T-helper 1 cell treated with Interleukin-12 subunit alpha and Interleukin-12 subunit beta and Interleukin-4 antibody, amounts not matched to agents 30 μg/mL and 1 μg/mL, for 36 hours (primary cell): ENCODE results near the gene TMEM132D.

ENCODE experiments used
- H3K27ac Mint-ChIP-seq: one replicate; pipeline ENCODE4 v1.8.0; 2021; ENCODE audit warnings: mild to moderate bottlenecking, mixed read lengths
- H3K27me3 Mint-ChIP-seq: one replicate; pipeline ENCODE4 v1.8.0; 2021; ENCODE audit warnings: low read depth, mixed read lengths
- H3K36me3 Mint-ChIP-seq: one replicate; pipeline ENCODE4 v1.8.0; 2021; ENCODE audit warnings: low read depth, mixed read lengths
- H3K4me1 Mint-ChIP-seq: one replicate; pipeline ENCODE4 v1.8.0; 2021; ENCODE audit warnings: low read depth, mixed read lengths
- H3K4me3 Mint-ChIP-seq: one replicate; pipeline ENCODE4 v1.8.0; 2021; ENCODE audit warnings: mild to moderate bottlenecking, moderate library complexity, mixed read lengths
- H3K9me3 Mint-ChIP-seq: one replicate; pipeline ENCODE4 v1.8.0; 2021; ENCODE audit warnings: mixed read lengths

TMEM132D gene

DNA sequence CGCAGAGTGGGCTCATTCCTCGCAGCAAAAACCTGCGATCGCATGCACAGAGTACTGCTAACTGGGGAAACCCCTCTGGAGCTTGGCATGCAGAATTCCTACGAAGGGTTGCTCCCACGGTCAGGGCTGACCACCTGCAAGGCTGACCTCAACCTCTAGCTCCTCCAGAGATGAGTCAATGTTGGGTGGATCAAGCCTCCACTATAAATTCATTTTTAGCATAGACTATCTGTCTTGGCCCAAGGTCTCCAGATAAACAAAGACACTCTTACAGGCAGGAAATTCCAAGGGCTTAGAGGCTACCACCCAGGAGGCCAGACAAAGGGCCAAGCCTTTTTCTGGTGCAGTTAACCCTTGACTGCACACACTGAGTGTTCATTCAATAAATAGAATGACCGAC is 296.5 kb downstream of the TMEM132D start:
- Mint-ChIP-seq H3K9me3 (peaks cover 5% of the 10 kb centered on the region), H3K4me1 (no peaks in the 10 kb centered on the region), H3K27ac (no peak overlapping the region), H3K27me3 (no peaks in the 10 kb centered on the region), H3K4me3 (no peak overlapping the region), H3K36me3 (no peaks in the 10 kb centered on the region)

DNA sequence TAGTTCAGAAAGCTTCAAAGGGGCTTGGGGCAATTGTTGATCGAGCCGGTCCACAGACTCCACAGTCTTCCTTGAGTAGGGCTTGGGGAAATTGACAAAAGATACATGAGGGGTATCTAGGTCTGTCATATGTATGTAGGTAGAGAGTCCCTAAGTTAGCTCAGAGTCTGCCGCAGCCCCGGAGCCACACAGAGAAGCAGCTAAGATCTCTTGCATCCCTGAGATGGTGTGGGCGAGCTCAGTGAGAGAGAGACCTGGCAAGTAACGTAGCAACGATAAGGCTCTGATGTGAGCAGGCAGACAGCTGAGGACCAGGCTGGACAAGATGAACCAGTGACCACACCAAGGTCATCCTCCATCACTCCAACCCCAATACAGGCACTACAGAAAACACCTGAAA is 297.6 kb downstream of the TMEM132D start:
- Mint-ChIP-seq H3K27me3 (no peaks in the 10 kb centered on the region), H3K4me3 (no peak overlapping the region), H3K36me3 (no peaks in the 10 kb centered on the region), H3K9me3 (peaks cover 9% of the 10 kb centered on the region), H3K4me1 (no peaks in the 10 kb centered on the region), H3K27ac (no peak overlapping the region)

DNA sequence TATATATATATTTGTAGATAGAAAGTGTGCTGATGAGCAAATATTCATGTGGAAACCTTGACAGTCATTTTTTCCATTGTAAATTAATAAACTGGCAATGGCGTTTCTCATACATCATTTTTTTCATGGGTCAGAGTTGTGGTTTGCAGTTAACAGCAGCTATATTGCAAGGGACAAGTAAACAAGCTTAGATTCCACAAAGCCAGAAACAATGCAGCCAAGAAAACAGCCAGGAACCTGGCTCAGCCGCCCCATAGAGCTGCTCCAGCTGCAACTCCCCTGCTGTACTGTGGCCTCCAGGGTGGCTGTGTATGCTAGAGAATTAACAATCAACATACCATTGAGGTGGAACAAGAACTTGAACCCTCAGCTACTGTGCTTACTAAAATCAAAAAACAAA is 298.2 kb downstream of the TMEM132D start:
- no peaks in the 10 kb centered on the region for H3K36me3 Mint-ChIP-seq

DNA sequence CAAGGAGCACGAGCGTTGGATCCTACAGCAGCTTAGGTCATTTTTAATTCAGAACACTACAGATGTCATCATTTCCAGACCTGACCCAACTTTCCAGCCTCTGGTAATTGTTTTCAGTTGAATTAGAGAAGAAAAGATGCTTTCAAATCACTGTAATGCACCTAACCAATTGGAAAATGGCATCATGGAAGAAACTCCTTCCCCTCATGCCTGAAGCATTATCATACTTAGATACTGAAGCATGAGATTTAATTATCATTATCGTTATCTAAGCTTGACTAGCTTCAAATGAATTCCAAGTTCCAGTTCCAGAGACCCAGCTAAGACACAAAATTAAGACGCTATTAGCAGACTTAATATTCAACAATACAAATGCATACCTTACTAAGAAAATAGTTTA is 299.3 kb downstream of the TMEM132D start:
- H3K4me3 Mint-ChIP-seq: no peak overlapping the region
- H3K36me3 Mint-ChIP-seq: no peaks in the 10 kb centered on the region
- no peaks in the 10 kb centered on the region for H3K4me1 Mint-ChIP-seq
- no peaks in the 10 kb centered on the region for H3K27me3 Mint-ChIP-seq
- H3K27ac Mint-ChIP-seq: no peak overlapping the region
- H3K9me3 Mint-ChIP-seq: peaks cover 10% of the 10 kb centered on the region

More for the DNA sequence above, 298.2 kb downstream of the TMEM132D start:
- no peaks in the 10 kb centered on the region for H3K27me3 Mint-ChIP-seq
- H3K4me1 Mint-ChIP-seq: no peaks in the 10 kb centered on the region
- H3K4me3 Mint-ChIP-seq: no peak overlapping the region
- H3K9me3 Mint-ChIP-seq: peaks cover 10% of the 10 kb centered on the region
- no peak overlapping the region for H3K27ac Mint-ChIP-seq

DNA sequence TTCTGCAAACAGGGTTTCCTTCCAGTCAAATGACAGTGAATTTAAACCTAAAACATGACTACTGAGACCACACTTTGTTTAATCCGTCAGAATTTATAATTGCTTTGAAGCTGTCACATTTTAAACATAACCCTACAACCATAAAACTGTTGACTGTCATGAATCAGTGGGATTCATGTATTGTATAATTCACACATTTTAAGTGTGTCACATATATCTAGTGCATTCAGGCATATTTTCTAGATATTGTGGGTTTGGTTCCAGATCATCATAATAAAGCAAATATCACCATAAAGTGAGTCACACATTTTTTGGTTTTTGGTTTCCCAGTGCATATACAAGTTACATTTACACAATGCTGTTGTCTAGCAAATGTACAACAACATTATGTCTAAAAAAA is 304.4 kb downstream of the TMEM132D start:
- no peak overlapping the region for H3K27ac Mint-ChIP-seq
- no peaks in the 10 kb centered on the region for H3K4me1 Mint-ChIP-seq
- H3K9me3 Mint-ChIP-seq: peaks cover 22% of the 10 kb centered on the region
- H3K4me3 Mint-ChIP-seq: no peak overlapping the region
- no peaks in the 10 kb centered on the region for H3K36me3 Mint-ChIP-seq
- H3K27me3 Mint-ChIP-seq: no peaks in the 10 kb centered on the region

DNA sequence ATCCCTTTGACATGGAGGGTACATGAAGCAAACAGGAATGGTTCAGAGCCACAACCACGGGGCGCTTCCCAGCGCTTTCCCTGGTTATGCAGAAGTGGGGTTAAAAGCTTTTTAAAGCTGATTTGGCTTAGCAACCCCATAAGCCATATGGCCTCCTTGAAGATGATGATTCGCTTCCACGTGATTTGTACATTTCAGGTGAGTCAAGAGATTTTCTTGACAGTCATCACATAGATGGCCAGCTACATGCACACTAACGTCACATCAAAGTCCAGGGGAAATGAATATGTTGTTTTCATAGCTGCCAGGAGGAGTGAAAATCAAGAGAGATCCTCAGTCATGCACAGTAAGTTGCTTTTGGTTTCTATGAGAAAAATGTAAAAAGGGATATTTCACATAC is 309.7 kb downstream of the TMEM132D start:
- H3K4me1 Mint-ChIP-seq: no peaks in the 10 kb centered on the region
- H3K27me3 Mint-ChIP-seq: no peaks in the 10 kb centered on the region
- peaks cover 31% of the 10 kb centered on the region for H3K9me3 Mint-ChIP-seq
- H3K4me3 Mint-ChIP-seq: no peak overlapping the region
- H3K36me3 Mint-ChIP-seq: no peaks in the 10 kb centered on the region
- no peak overlapping the region for H3K27ac Mint-ChIP-seq

DNA sequence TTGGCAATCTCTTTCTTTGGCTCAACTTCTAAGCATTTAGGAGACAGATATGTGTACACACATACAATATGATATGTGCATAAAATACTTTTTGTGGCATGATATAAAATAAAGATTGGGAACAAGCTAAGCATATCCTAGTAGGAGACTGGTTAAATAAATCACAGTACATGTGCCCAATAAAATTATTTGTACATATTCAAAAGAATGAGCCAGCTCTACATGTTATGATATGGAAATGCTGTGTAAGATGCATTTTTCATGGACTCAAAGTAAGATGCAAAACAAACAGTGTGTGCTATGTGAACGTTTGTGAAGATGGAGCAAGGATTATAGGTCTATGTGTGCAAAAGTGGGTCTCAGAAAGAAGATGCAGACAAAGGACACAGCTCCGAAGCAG is 311.4 kb downstream of the TMEM132D start:
- no peak overlapping the region for H3K27ac Mint-ChIP-seq
- no peak overlapping the region for H3K4me3 Mint-ChIP-seq
- no peaks in the 10 kb centered on the region for H3K36me3 Mint-ChIP-seq
- H3K27me3 Mint-ChIP-seq: no peaks in the 10 kb centered on the region
- no peaks in the 10 kb centered on the region for H3K4me1 Mint-ChIP-seq
- H3K9me3 Mint-ChIP-seq: peaks cover 39% of the 10 kb centered on the region

DNA sequence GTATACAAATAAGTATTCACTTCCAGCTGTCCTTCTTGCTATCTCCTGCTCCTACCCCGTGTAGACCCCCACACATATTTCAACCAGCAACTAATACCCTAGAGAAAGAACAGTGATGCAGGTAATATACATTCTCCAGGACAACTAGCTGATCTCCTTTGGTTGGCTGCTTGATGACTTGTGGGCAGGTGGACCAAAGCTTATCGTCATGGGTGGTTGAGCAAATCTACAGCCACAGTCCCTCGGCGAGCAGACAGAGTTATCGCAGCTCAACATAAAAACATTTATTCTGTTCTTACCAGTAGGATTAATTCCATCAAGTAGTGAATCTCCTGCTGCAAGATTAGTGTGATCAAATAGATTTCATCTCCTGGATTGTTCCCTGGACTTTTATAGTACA is 314.3 kb downstream of the TMEM132D start:
- Mint-ChIP-seq H3K9me3 (peaks cover 42% of the 10 kb centered on the region), H3K36me3 (no peaks in the 10 kb centered on the region), H3K4me3 (no peak overlapping the region), H3K27ac (no peak overlapping the region), H3K4me1 (no peaks in the 10 kb centered on the region), H3K27me3 (no peaks in the 10 kb centered on the region)

DNA sequence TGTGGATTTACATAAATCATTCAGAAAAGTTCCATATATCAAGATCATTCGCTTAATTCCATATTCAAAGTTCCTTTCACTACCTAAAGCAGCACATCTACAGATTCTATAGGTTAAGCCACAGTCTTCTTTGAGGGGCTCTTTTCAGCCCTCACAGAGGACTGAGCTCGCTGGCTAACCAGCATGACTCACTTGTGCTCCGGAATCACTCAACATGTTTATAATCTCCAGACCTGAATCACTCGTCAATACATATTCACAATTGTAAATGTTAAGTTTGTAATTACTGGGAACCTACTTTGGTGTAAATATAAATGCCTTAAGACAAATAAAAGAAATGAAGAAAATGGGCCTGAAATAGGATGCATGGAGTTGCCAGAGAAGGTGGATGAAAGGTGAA is 315.7 kb downstream of the TMEM132D start:
- Mint-ChIP-seq H3K4me3 (no peak overlapping the region), H3K27me3 (no peaks in the 10 kb centered on the region), H3K27ac (no peak overlapping the region), H3K36me3 (no peaks in the 10 kb centered on the region), H3K4me1 (no peaks in the 10 kb centered on the region), H3K9me3 (peaks cover 42% of the 10 kb centered on the region)

DNA sequence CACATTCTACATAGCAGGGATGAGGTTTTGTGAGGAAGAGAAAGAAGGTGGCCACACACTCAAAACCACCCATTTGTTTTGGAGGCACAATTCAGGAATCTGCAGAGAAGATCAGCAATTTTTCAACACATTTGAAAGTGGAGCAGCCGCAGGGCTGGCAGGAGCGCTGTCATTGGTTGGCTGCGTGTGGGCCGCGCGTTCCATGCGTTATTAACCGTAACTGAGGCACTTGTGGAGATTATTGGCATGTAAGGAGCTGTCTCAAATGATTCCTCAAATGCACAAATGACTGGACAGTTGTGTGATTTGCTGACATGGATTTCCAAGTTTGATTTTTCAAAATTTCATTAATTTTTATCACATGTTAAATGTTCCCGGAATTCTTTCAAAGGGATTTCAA is 318.5 kb downstream of the TMEM132D start:
- Mint-ChIP-seq H3K27me3 (no peaks in the 10 kb centered on the region), H3K4me1 (no peaks in the 10 kb centered on the region), H3K36me3 (no peaks in the 10 kb centered on the region), H3K9me3 (peaks cover 50% of the 10 kb centered on the region), H3K27ac (no peak overlapping the region), H3K4me3 (no peak overlapping the region)

DNA sequence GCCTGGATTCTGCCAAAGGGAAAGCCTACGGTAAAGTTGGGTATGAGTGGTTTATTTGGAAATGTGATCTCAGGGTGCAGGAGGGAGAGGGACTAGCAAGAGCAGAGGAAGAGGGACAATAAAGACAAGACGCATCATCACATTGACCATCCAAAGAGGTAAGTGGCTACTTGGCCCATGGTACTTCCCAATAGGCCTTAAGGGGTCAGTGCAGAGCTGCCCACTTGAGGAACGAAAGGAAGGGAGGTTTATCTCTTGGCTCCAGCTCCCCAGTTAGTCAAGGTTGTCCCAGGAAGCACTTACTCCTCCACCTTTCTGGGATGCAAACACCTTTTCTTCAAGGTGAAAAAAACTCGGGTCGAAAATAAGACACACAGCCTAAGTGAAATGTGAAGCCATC is 323.9 kb downstream of the TMEM132D start:
- Mint-ChIP-seq H3K4me3 (no peak overlapping the region), H3K27me3 (no peaks in the 10 kb centered on the region), H3K27ac (no peak overlapping the region), H3K9me3 (peaks cover 39% of the 10 kb centered on the region), H3K4me1 (no peaks in the 10 kb centered on the region), H3K36me3 (no peaks in the 10 kb centered on the region)

DNA sequence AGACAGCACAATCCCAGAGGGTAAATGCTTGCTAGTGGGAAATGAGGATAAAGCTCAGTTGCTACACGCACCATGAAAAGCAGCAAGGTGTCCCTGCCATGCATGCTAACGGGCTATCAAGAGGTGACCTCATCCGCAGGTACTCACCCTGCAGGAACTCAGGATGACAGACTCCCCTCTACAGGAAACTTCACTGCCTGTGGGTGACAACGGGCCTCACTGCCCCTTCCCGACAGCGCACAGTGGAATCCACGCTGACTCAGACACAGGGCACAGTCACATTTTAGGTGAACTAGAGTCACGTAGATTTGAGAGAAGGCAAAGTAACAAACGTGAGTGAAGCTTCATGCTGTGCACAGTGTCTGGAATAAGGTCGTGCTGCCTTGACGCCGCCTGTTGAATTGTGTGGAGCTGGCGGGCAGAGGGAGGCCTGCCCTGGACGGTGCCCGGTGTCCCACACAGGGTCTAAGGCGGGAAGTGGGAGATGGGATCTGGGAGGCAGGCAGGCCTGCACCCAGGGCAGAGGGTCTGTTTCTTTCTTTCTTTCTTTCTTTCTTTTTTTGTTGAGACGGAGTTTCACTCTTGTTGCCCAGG is 331.8 kb downstream of the TMEM132D start:
- peaks cover 12% of the 10 kb centered on the region for H3K9me3 Mint-ChIP-seq
- H3K27ac Mint-ChIP-seq: no peak overlapping the region
- no peaks in the 10 kb centered on the region for H3K4me1 Mint-ChIP-seq
- H3K4me3 Mint-ChIP-seq: no peak overlapping the region
- H3K36me3 Mint-ChIP-seq: no peaks in the 10 kb centered on the region
- no peaks in the 10 kb centered on the region for H3K27me3 Mint-ChIP-seq

DNA sequence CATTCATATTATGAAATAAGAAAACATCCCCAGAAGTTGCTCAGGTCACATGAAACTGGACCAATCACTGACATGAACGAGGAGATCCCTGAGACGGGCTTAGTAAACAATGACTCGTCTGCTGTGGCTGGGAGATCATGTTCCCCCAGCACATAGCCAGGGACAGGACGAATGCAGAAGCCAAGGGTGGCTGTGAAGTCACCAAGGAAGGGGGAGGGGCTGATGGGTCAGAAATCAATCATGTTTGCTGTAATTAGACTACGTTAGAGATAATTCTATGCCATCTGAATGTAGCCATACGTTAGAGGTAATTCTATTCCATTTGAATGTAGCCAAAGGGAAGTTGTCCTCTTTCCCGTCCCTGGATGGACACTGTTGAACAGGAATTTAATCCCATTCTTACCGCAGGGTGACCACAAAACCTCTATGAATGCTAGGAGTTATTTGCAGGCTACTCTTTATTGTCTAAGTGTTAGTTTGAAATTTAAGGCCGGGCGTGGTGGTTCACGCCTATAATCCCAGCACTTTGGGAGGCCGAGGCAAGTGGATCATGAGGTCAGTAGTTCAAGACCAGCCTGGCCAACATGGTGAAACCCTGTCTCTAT is 332.9 kb downstream of the TMEM132D start:
- Mint-ChIP-seq H3K4me3 (no peak overlapping the region), H3K9me3 (peaks cover 12% of the 10 kb centered on the region), H3K27me3 (no peaks in the 10 kb centered on the region), H3K4me1 (no peaks in the 10 kb centered on the region), H3K36me3 (no peaks in the 10 kb centered on the region), H3K27ac (no peak overlapping the region)

DNA sequence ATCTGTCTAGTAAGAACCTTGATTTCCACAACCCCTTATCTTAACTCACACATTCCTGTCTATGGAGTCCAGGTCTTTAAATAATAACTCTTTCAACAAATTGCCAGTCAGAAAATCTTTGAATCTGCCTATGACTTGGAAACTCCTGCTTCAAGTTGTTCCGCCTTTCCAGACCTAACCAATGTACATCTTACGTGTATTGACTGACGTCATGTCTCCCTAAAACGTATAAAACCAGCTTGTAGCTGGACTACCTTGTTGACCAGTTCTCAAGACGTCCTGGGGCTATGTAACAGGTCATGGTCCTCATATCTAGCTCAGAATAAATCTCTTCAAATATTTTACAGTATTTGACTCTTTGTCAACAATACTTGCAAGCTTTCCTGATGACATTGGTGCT is 337.0 kb downstream of the TMEM132D start:
- Mint-ChIP-seq H3K36me3 (no peaks in the 10 kb centered on the region), H3K27me3 (no peaks in the 10 kb centered on the region), H3K4me1 (peaks cover 4% of the 10 kb centered on the region), H3K9me3 (peaks cover 18% of the 10 kb centered on the region), H3K4me3 (no peak overlapping the region), H3K27ac (no peak overlapping the region)

DNA sequence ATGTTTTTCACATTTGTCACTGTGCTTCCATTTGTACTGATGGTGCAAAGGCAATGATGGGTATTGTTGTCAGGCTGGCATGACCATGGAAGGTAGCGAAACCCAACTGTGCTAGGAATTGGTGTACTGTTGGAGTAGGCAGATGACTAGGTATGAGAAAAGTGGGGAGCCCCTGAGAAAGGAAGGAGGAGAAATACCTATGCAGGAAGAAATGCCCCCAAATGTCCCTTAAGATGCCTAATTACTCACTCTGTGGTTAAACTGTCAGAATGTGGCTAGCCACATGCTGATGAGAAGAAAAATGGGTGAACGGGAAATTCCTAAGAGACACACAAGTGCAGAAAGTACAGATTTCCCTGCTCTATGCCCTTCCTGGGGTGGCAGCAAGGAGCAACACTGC is 339.1 kb downstream of the TMEM132D start:
- no peaks in the 10 kb centered on the region for H3K36me3 Mint-ChIP-seq
- H3K4me1 Mint-ChIP-seq: peaks cover 4% of the 10 kb centered on the region
- H3K27ac Mint-ChIP-seq: peak overlapping the region; percentile 42
- H3K27me3 Mint-ChIP-seq: no peaks in the 10 kb centered on the region
- peaks cover 10% of the 10 kb centered on the region for H3K9me3 Mint-ChIP-seq
- no peak overlapping the region for H3K4me3 Mint-ChIP-seq

DNA sequence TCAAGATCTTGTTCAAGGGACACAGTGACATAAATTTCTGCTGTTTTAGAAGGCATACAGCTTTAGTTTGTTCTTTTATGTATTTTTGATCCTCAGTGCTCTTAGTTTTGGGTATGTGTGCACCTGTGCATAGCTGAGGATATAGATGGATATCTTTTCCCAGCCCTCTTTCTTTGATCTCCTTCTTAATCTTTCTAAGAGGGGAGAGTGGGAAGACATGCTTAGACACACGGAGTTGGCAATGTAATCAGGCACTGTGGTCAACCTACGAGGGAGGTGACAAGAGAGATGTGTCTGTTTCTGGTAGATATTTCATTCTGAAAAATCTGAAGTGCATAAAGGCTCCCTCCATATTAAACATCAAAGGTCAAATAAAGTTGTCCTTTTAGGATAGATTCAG is 340.6 kb downstream of the TMEM132D start:
- H3K4me3 Mint-ChIP-seq: no peak overlapping the region
- H3K4me1 Mint-ChIP-seq: peaks cover 4% of the 10 kb centered on the region
- peaks cover 6% of the 10 kb centered on the region for H3K9me3 Mint-ChIP-seq
- H3K27ac Mint-ChIP-seq: no peak overlapping the region
- no peaks in the 10 kb centered on the region for H3K27me3 Mint-ChIP-seq
- no peaks in the 10 kb centered on the region for H3K36me3 Mint-ChIP-seq
